ENCODE data around the gene NUDT4.
"Not testable (repeated sequence)": the region's sequence is repeated elsewhere in the genome, so short reads cannot be mapped to it uniquely, and the experiment has no call there.

The NUDT4 gene

GRCh38 chr12:93402333-93403311, 24.9 kb downstream of the NUDT4 start:
- DNase-seq: no peak

- DNase-seq: no peak
Observed at GRCh38 chr12:93403988-93404803, 26.5 kb downstream of the NUDT4 start.

GRCh38 chr12:93404961-93405849, 27.5 kb downstream of the NUDT4 start:
- no peak for DNase-seq

GRCh38 chr12:93407054-93407962, 29.6 kb downstream of the NUDT4 start:
- no peak for DNase-seq

GRCh38 chr12:93407963-93408283, 30.2 kb downstream of the NUDT4 start:
- no peak for DNase-seq

GRCh38 chr12:93408813-93409212, 31.1 kb downstream of the NUDT4 start:
- no peak for DNase-seq

- DNase-seq: not testable (repeated sequence)
Observed at GRCh38 chr12:93409343-93410187, 31.8 kb downstream of the NUDT4 start.

GRCh38 chr12:93411060-93411459, 33.3 kb downstream of the NUDT4 start:
- not testable (repeated sequence) for DNase-seq

GRCh38 chr12:93412396-93412795, 34.7 kb downstream of the NUDT4 start:
- not testable (repeated sequence) for DNase-seq

GRCh38 chr12:93413064-93413463, 35.3 kb downstream of the NUDT4 start:
- DNase-seq: no peak

- no peak for DNase-seq
Observed at GRCh38 chr12:93415723-93416464, 38.2 kb downstream of the NUDT4 start.

- DNase-seq: no peak
Observed at GRCh38 chr12:93417967-93418480, 40.3 kb downstream of the NUDT4 start.

GRCh38 chr12:93419388-93420034, 41.8 kb downstream of the NUDT4 start:
- DNase-seq: no peak

GRCh38 chr12:93422050-93422449, 44.3 kb downstream of the NUDT4 start:
- no peak for DNase-seq

- DNase-seq: no peak
Observed at GRCh38 chr12:93425736-93426411, 48.1 kb downstream of the NUDT4 start.

- no peak for DNase-seq
Observed at GRCh38 chr12:93426412-93426805, 48.7 kb downstream of the NUDT4 start.

- DNase-seq: no peak
Observed at GRCh38 chr12:93427779-93428564, 50.2 kb downstream of the NUDT4 start.

- DNase-seq: no peak
Observed at GRCh38 chr12:93429448-93429847, 51.7 kb downstream of the NUDT4 start.
